Thymus (tissue), 11 donors: ENCODE measurements around the gene CAMK2B. TPM values are rescaled to one million over a fixed set of nuclear protein-coding genes. Genes with fewer than 3 reads are reported as not detected.

Experiments used
- DNase-seq, 9 donors: peaks; one replicate each; pipeline ENCODE4 v3.0.0-alpha.2; 2013; ENCODE audit warnings: low spot score in 9 of 9, low read depth in 6 of 9, missing footprints in 1 of 9
- H3K27ac ChIP-seq, 2 donors: one replicate each; pipeline ENCODE4 v1.5.1; 2013; ENCODE audit warnings: control low read depth in 1 of 2, low read depth in 1 of 2, low read length in 1 of 2, mild to moderate bottlenecking in 1 of 2, moderate library complexity in 1 of 2
- H3K27me3 ChIP-seq, 2 donors: one replicate each; pipeline ENCODE4 v1.5.1; 2013; ENCODE audit warnings: low read length in 1 of 2; ENCODE audit not compliant: control insufficient read depth in 2 of 2, insufficient read depth in 1 of 2
- H3K36me3 ChIP-seq, 2 donors: one replicate each; pipeline ENCODE4 v1.5.1; 2013; ENCODE audit warnings: low read length in 1 of 2, mild to moderate bottlenecking in 1 of 2, moderate library complexity in 1 of 2; ENCODE audit not compliant: control insufficient read depth in 2 of 2, insufficient read depth in 2 of 2
- H3K4me1 ChIP-seq, 2 donors: one replicate each; pipeline ENCODE4 v1.5.1; 2013; ENCODE audit warnings: low read length in 2 of 2; ENCODE audit not compliant: control insufficient read depth in 2 of 2, insufficient read depth in 2 of 2
- H3K4me3 ChIP-seq, 2 donors: one replicate each; pipeline ENCODE4 v1.5.1; 2013; ENCODE audit warnings: low read length in 2 of 2, control low read depth in 1 of 2, mild to moderate bottlenecking in 1 of 2
- H3K9me3 ChIP-seq, 2 donors: one replicate each; pipeline ENCODE4 v1.5.1; 2013; ENCODE audit warnings: low read length in 1 of 2, mild to moderate bottlenecking in 1 of 2; ENCODE audit not compliant: control insufficient read depth in 2 of 2, insufficient read depth in 1 of 2
- WGBS: extraction: QIAGEN DNeasy Blood & Tissue Kit; methylation state at CpG from one replicate; pipeline ENCODE4 v1.1.7; 2013; 5-methylcytosine and 5-hydroxymethylcytosine counted together
- polyA plus RNA-seq: library from polyadenylated mRNA; stranded (reverse); fragments of 200-250 nt; gene quantifications from one replicate; pipeline ENCODE4 v1.2.3, GENCODE V29; 2013
- total RNA-seq: library from RNA; stranded (reverse); fragments of 120-200 nt; gene quantifications from one replicate; pipeline ENCODE4 v1.2.4, GENCODE V29; 2013
- donor health status: healthy.

Gene CAMK2B
- total and polyA plus RNA-seq, 2 donors: 0.85 to 3.1 TPM

- Histone ChIP-seq H3K27ac (no peak overlapping the region), H3K9me3 (no peaks in the 10 kb centered on the region), H3K4me3 (no peak overlapping the region), H3K4me1 (peaks cover 0 to 3% of the 10 kb centered on the region in 2 donors), H3K27me3 (peaks cover 0 to 22% of the 10 kb centered on the region in 2 donors), H3K36me3 (no peaks in the 10 kb centered on the region)
- no peak for DNase-seq
- WGBS: 93% methylated on average over 15 of the region's 15 CpGs
Observed at GRCh38 chr7:44279731-44280505, 45.5 kb downstream of the CAMK2B start.

DNA sequence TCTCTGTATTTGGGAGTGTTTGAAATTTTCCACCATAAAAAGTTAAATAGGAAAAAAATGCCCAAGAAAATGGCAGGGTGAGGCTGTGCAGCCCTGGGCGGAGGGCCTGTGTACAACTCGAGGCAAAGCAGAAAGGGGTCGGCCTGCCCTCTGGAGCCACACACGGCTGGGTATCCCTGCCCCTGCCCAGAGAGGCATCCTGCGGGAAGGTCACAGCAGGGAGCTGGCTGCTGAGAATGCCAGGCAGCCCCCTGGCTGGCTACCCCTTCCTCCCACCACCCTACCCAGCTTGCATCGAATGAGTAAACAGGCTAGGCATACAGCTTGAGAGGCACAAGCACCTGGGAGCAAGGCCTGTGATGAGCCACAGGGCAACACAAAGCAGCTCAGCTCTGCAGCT is 46.1 kb downstream of the CAMK2B start:
- no peak for DNase-seq
- no peak overlapping the region for H3K4me3 ChIP-seq
- peaks cover 0 to 3% of the 10 kb centered on the region in 2 donors for H3K4me1 ChIP-seq
- 95% methylated on average over 6 of the region's 6 CpGs for WGBS
- H3K27me3 ChIP-seq: peaks cover 0 to 27% of the 10 kb centered on the region in 2 donors
- no peaks in the 10 kb centered on the region for H3K36me3 ChIP-seq
- H3K27ac ChIP-seq: no peak overlapping the region
- no peaks in the 10 kb centered on the region for H3K9me3 ChIP-seq

- peaks cover 0 to 27% of the 10 kb centered on the region in 2 donors for H3K27me3 ChIP-seq
- WGBS: 89% methylated on average over 9 of the region's 9 CpGs
- no peak for DNase-seq
- H3K27ac ChIP-seq: no peak overlapping the region
- H3K4me3 ChIP-seq: no peak overlapping the region
- no peaks in the 10 kb centered on the region for H3K36me3 ChIP-seq
- H3K4me1 ChIP-seq: peaks cover 0 to 3% of the 10 kb centered on the region in 2 donors
- H3K9me3 ChIP-seq: no peaks in the 10 kb centered on the region
Observed at GRCh38 chr7:44278451-44279161, 46.8 kb downstream of the CAMK2B start.

GRCh38 chr7:44277851-44278250 is 47.5 kb downstream of the CAMK2B start:
- H3K36me3 ChIP-seq: no peaks in the 10 kb centered on the region
- no peaks in the 10 kb centered on the region for H3K9me3 ChIP-seq
- no peak for DNase-seq
- peaks cover 0 to 3% of the 10 kb centered on the region in 2 donors for H3K4me1 ChIP-seq
- H3K4me3 ChIP-seq: no peak overlapping the region
- peaks cover 0 to 27% of the 10 kb centered on the region in 2 donors for H3K27me3 ChIP-seq
- no peak overlapping the region for H3K27ac ChIP-seq
- 86% methylated on average over 8 of the region's 8 CpGs for WGBS

- DNase-seq: no peak
- WGBS: 97% methylated on average over 11 of the region's 11 CpGs
Observed at GRCh38 chr7:44277391-44277790, 48.0 kb downstream of the CAMK2B start.

GRCh38 chr7:44276571-44277221 is 48.7 kb downstream of the CAMK2B start:
- Histone ChIP-seq H3K36me3 (no peaks in the 10 kb centered on the region), H3K27ac (no peak overlapping the region), H3K9me3 (no peaks in the 10 kb centered on the region), H3K4me1 (peaks cover 0 to 3% of the 10 kb centered on the region in 2 donors), H3K27me3 (peaks cover 0 to 27% of the 10 kb centered on the region in 2 donors), H3K4me3 (no peak overlapping the region)
- DNase-seq: no peak
- 93% methylated on average over 20 of the region's 20 CpGs for WGBS

More at GRCh38 chr7:44277391-44277790, 48.0 kb downstream of the CAMK2B start:
- Histone ChIP-seq H3K4me3 (no peak overlapping the region), H3K9me3 (no peaks in the 10 kb centered on the region), H3K36me3 (no peaks in the 10 kb centered on the region), H3K4me1 (peaks cover 0 to 3% of the 10 kb centered on the region in 2 donors), H3K27ac (no peak overlapping the region), H3K27me3 (peaks cover 0 to 27% of the 10 kb centered on the region in 2 donors)

DNA sequence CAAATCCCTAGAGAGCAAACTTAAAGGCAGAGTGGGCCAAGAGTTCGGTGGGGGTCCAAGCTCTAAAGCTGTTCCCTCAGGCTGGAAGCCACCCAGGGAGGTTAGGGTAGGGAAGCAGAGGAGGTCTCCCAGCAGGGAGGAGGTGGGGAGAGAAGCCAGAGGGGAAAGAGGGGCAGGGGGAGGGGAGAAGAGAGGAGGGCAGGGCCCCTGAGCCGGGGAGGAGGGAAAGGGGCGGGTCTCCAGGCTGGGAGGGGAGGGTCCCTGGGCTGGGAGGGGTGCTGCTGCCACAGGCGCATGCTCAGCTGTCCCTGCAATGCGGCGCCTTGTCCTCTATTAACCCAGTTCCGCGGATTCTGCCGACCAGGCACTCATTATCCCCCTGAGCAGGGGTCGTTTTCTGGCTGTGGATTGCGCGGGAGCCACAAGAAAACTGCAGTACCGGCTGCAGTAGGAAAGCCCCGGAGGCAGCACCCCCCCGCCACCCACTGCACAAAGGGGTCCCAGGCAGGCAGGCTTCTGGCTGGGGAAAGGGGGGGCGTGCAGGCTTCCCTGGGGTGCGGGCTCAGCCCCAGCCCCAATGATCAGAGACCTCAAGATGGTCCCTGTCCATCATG is 49.3 kb downstream of the CAMK2B start:
- Histone ChIP-seq H3K9me3 (no peaks in the 10 kb centered on the region), H3K27me3 (peaks cover 0 to 27% of the 10 kb centered on the region in 2 donors), H3K36me3 (no peaks in the 10 kb centered on the region), H3K4me1 (peaks cover 0 to 3% of the 10 kb centered on the region in 2 donors), H3K27ac (no peak overlapping the region), H3K4me3 (no peak overlapping the region)
- peak in 3 of 9 donors; percentile 6 to 42 (median 37) for DNase-seq
- WGBS: 33% methylated on average over 17 of the region's 17 CpGs

DNA sequence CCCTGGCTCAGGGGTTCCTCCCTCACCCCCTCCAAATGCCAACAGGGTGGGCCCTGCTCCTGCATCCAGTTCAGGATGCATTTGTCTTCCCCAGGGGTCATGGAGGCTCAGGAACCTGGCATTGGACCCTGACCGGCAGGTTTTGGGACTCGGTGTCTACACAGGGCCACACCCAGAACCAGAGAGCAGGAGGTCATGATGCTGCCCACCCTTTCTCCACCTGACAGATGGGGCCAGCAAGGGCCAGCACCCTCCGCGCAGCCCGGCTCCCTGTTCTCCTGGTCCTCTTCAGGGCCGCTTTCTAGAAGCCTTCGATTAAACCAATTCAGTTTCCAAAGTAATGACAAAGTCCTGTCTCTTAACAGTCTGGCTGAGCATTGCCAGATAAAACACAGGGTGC is 50.2 kb downstream of the CAMK2B start:
- no peak overlapping the region for H3K4me3 ChIP-seq
- H3K27me3 ChIP-seq: peaks cover 0 to 27% of the 10 kb centered on the region in 2 donors
- no peak overlapping the region for H3K27ac ChIP-seq
- WGBS: 96% methylated on average over 7 of the region's 7 CpGs
- H3K9me3 ChIP-seq: no peaks in the 10 kb centered on the region
- no peaks in the 10 kb centered on the region for H3K36me3 ChIP-seq
- peaks cover 0 to 3% of the 10 kb centered on the region in 2 donors for H3K4me1 ChIP-seq
- no peak for DNase-seq
